Activated naive CD8-positive, alpha-beta T cell treated with anti-CD3 and anti-CD28 coated beads for 36 hours (primary cell): Measurements from ENCODE around the gene GPR32. TPM values are rescaled to one million over a fixed set of nuclear protein-coding genes. Genes with fewer than 3 reads are reported as not detected.
"Not testable (repeated sequence)": the region's sequence is repeated elsewhere in the genome, so short reads cannot be mapped to it uniquely, and the experiment has no call there.

Experiments
- DNase-seq: peaks from one replicate; pipeline ENCODE4 v3.0.0; 2021
- H3K27ac Mint-ChIP-seq: one replicate; pipeline ENCODE4 v1.8.0; 2022; ENCODE audit warnings: mild to moderate bottlenecking, moderate library complexity, mixed read lengths
- H3K27me3 Mint-ChIP-seq: one replicate; pipeline ENCODE4 v1.8.0; 2022; ENCODE audit warnings: mild to moderate bottlenecking, mixed read lengths
- H3K36me3 Mint-ChIP-seq: one replicate; pipeline ENCODE4 v1.8.0; 2021; ENCODE audit warnings: mild to moderate bottlenecking, mixed read lengths
- H3K4me1 Mint-ChIP-seq: one replicate; pipeline ENCODE4 v1.8.0; 2021; ENCODE audit warnings: mixed read lengths
- H3K4me3 Mint-ChIP-seq: one replicate; pipeline ENCODE4 v1.8.0; 2022; ENCODE audit warnings: mild to moderate bottlenecking, moderate library complexity, mixed read lengths
- H3K9me3 Mint-ChIP-seq: one replicate; pipeline ENCODE4 v1.8.0; 2022; ENCODE audit warnings: mixed read lengths
- total RNA-seq, 2 experiments: library from RNA; stranded (reverse); gene quantifications; one replicate each; pipeline ENCODE4 v1.2.3, GENCODE V29; 2021

GPR32 gene
- total RNA-seq, 2 experiments from 2014 or later: not detected

GRCh38 chr19:50764409-50764808 lies 5.9 kb upstream of the GPR32 start:
- peaks cover 2% of the 10 kb centered on the region for H3K4me1 Mint-ChIP-seq
- DNase-seq: no peak
- H3K27me3 Mint-ChIP-seq: peaks cover 19% of the 10 kb centered on the region
- no peaks in the 10 kb centered on the region for H3K36me3 Mint-ChIP-seq
- peaks cover 2% of the 10 kb centered on the region for H3K9me3 Mint-ChIP-seq
- H3K27ac Mint-ChIP-seq: no peak overlapping the region
- no peak overlapping the region for H3K4me3 Mint-ChIP-seq

- peaks cover 24% of the 10 kb centered on the region for H3K27me3 Mint-ChIP-seq
- H3K4me3 Mint-ChIP-seq, DNase-seq, H3K27ac Mint-ChIP-seq, H3K4me1 Mint-ChIP-seq, H3K9me3 Mint-ChIP-seq, H3K36me3 Mint-ChIP-seq: not testable (repeated sequence)
These were observed 3.5 kb upstream of the GPR32 start for GRCh38 chr19:50766746-50767145.

GRCh38 chr19:50767263-50767662 lies 3.0 kb upstream of the GPR32 start:
- not testable (repeated sequence) for H3K27ac Mint-ChIP-seq, H3K9me3 Mint-ChIP-seq, H3K36me3 Mint-ChIP-seq, DNase-seq, H3K4me1 Mint-ChIP-seq, H3K4me3 Mint-ChIP-seq
- H3K27me3 Mint-ChIP-seq: peaks cover 24% of the 10 kb centered on the region

GRCh38 chr19:50768277-50768676 lies 2.0 kb upstream of the GPR32 start:
- H3K27me3 Mint-ChIP-seq: peaks cover 30% of the 10 kb centered on the region
- H3K9me3 Mint-ChIP-seq: no peaks in the 10 kb centered on the region
- no peak overlapping the region for H3K4me3 Mint-ChIP-seq
- peaks cover 2% of the 10 kb centered on the region for H3K4me1 Mint-ChIP-seq
- no peaks in the 10 kb centered on the region for H3K36me3 Mint-ChIP-seq
- DNase-seq: no peak
- no peak overlapping the region for H3K27ac Mint-ChIP-seq

GRCh38 chr19:50770888-50771287 lies 624 bp downstream of the GPR32 start:
- peaks cover 39% of the 10 kb centered on the region for H3K27me3 Mint-ChIP-seq
- H3K27ac Mint-ChIP-seq: no peak overlapping the region
- H3K36me3 Mint-ChIP-seq: no peaks in the 10 kb centered on the region
- peaks cover 2% of the 10 kb centered on the region for H3K4me1 Mint-ChIP-seq
- H3K4me3 Mint-ChIP-seq: no peak overlapping the region
- DNase-seq: no peak
- no peaks in the 10 kb centered on the region for H3K9me3 Mint-ChIP-seq

- peaks cover 2% of the 10 kb centered on the region for H3K4me1 Mint-ChIP-seq
- no peak overlapping the region for H3K4me3 Mint-ChIP-seq
- no peak for DNase-seq
These were observed 2.2 kb downstream of the GPR32 start for GRCh38 chr19:50772476-50772875.

GRCh38 chr19:50772912-50773311 lies 2.6 kb downstream of the GPR32 start:
- not testable (repeated sequence) for H3K27ac Mint-ChIP-seq, H3K9me3 Mint-ChIP-seq, H3K4me1 Mint-ChIP-seq, DNase-seq, H3K4me3 Mint-ChIP-seq, H3K36me3 Mint-ChIP-seq
- peaks cover 49% of the 10 kb centered on the region for H3K27me3 Mint-ChIP-seq

More at GRCh38 chr19:50772476-50772875, 2.2 kb downstream of the GPR32 start:
- Mint-ChIP-seq H3K9me3 (no peaks in the 10 kb centered on the region), H3K27me3 (peaks cover 47% of the 10 kb centered on the region), H3K27ac (no peak overlapping the region), H3K36me3 (no peaks in the 10 kb centered on the region)

- H3K4me1 Mint-ChIP-seq, DNase-seq, H3K27ac Mint-ChIP-seq: not testable (repeated sequence)
These were observed 3.2 kb downstream of the GPR32 start for GRCh38 chr19:50773454-50773853.

GRCh38 chr19:50776131-50776530 lies 5.9 kb downstream of the GPR32 start:
- H3K27me3 Mint-ChIP-seq: peaks cover 73% of the 10 kb centered on the region

More at GRCh38 chr19:50773454-50773853, 3.2 kb downstream of the GPR32 start:
- not testable (repeated sequence) for H3K4me3 Mint-ChIP-seq, H3K9me3 Mint-ChIP-seq, H3K36me3 Mint-ChIP-seq
- peaks cover 51% of the 10 kb centered on the region for H3K27me3 Mint-ChIP-seq

GRCh38 chr19:50777261-50777660 lies 7.0 kb downstream of the GPR32 start:
- no peaks in the 10 kb centered on the region for H3K36me3 Mint-ChIP-seq
- peaks cover 84% of the 10 kb centered on the region for H3K27me3 Mint-ChIP-seq
- H3K4me3 Mint-ChIP-seq: no peak overlapping the region
- H3K9me3 Mint-ChIP-seq: no peaks in the 10 kb centered on the region
- no peak for DNase-seq
- H3K4me1 Mint-ChIP-seq: peaks cover 12% of the 10 kb centered on the region
- no peak overlapping the region for H3K27ac Mint-ChIP-seq

More at GRCh38 chr19:50776131-50776530, 5.9 kb downstream of the GPR32 start:
- H3K27ac Mint-ChIP-seq: no peak overlapping the region
- H3K4me3 Mint-ChIP-seq: no peak overlapping the region
- no peaks in the 10 kb centered on the region for H3K9me3 Mint-ChIP-seq
- no peaks in the 10 kb centered on the region for H3K36me3 Mint-ChIP-seq
- no peak for DNase-seq
- peaks cover 12% of the 10 kb centered on the region for H3K4me1 Mint-ChIP-seq

- Mint-ChIP-seq H3K27ac (no peak overlapping the region), H3K9me3 (no peaks in the 10 kb centered on the region), H3K4me3 (no peak overlapping the region), H3K36me3 (no peaks in the 10 kb centered on the region), H3K27me3 (peaks cover 84% of the 10 kb centered on the region), H3K4me1 (peaks cover 12% of the 10 kb centered on the region)
- DNase-seq: no peak
These were observed 7.6 kb downstream of the GPR32 start for GRCh38 chr19:50777830-50778303.

GRCh38 chr19:50778906-50779430 lies 8.7 kb downstream of the GPR32 start:
- Mint-ChIP-seq H3K4me3 (no peak overlapping the region), H3K36me3 (no peaks in the 10 kb centered on the region), H3K27me3 (peaks cover 90% of the 10 kb centered on the region), H3K4me1 (peaks cover 12% of the 10 kb centered on the region), H3K27ac (no peak overlapping the region), H3K9me3 (no peaks in the 10 kb centered on the region)
- DNase-seq: no peak

GRCh38 chr19:50779504-50780457 lies 9.5 kb downstream of the GPR32 start:
- Mint-ChIP-seq H3K27me3 (peaks cover 84% of the 10 kb centered on the region), H3K27ac (no peak overlapping the region), H3K4me3 (no peak overlapping the region), H3K4me1 (peaks cover 12% of the 10 kb centered on the region), H3K9me3 (no peaks in the 10 kb centered on the region), H3K36me3 (no peaks in the 10 kb centered on the region)
- DNase-seq: no peak

GRCh38 chr19:50780753-50781435 lies 10.6 kb downstream of the GPR32 start:
- H3K36me3 Mint-ChIP-seq: no peaks in the 10 kb centered on the region
- no peak overlapping the region for H3K4me3 Mint-ChIP-seq
- no peak for DNase-seq
- no peaks in the 10 kb centered on the region for H3K9me3 Mint-ChIP-seq
- peaks cover 12% of the 10 kb centered on the region for H3K4me1 Mint-ChIP-seq
- H3K27me3 Mint-ChIP-seq: peaks cover 72% of the 10 kb centered on the region
- no peak overlapping the region for H3K27ac Mint-ChIP-seq

- not testable (repeated sequence) for H3K4me3 Mint-ChIP-seq, H3K9me3 Mint-ChIP-seq, H3K36me3 Mint-ChIP-seq, H3K27ac Mint-ChIP-seq, H3K4me1 Mint-ChIP-seq, DNase-seq
- peaks cover 47% of the 10 kb centered on the region for H3K27me3 Mint-ChIP-seq
These were observed 13.5 kb downstream of the GPR32 start for GRCh38 chr19:50783848-50784152.
